H1 (cell line): ENCODE measurements around the gene CNR2. TPM values are rescaled to one million over a fixed set of nuclear protein-coding genes. Genes with fewer than 3 reads are reported as not detected.
A peak's percentile ranks its signal among the peaks of the same experiment; 100 is the strongest.

Experiments
- CTCF ChIA-PET: fragments of 300-600 bp; sonication (Branson Sonifier 250); formaldehyde crosslinking; loops from one replicate; lab custom pipeline; 2021; ENCODE audit not compliant: partially characterized antibody; lab: Charles Lee
- POLR2A ChIA-PET: fragments of 300-600 bp; sonication (Branson Sonifier 250); formaldehyde crosslinking; loops from one replicate; lab custom pipeline; 2021; ENCODE audit warnings: inconsistent platforms; ENCODE audit not compliant: partially characterized antibody; lab: Charles Lee
- DNase-seq, 2 experiments: peaks; one replicate each; pipeline versions ENCODE4 v3.0.0 to v3.0.0-alpha.2; 2010 to 2022; ENCODE audit warnings: low spot score in 2 of 2, low read depth in 1 of 2, mixed read lengths in 1 of 2
- FAIRE-seq: peaks from 2 replicates; lab custom pipeline; 2011; peaks lifted over from hg19 to GRCh38; lab: Jason Lieb, UNC
- H2AFZ ChIP-seq: 2 replicates; pipeline ENCODE4 v1.8.1; 2012; ENCODE audit warnings: low read length, inconsistent platforms
- H2AK5ac ChIP-seq: 2 replicates; pipeline ENCODE4 v1.6.1; 2013; ENCODE audit warnings: low read depth, low read length
- H2BK120ac ChIP-seq: replicated peaks from 2 replicates; pipeline ENCODE3; 2013; ENCODE audit warnings: low read depth, low read length, inconsistent platforms
- H2BK12ac ChIP-seq: 2 replicates; pipeline ENCODE4 v1.6.1; 2013; ENCODE audit warnings: low read depth, low read length
- H2BK15ac ChIP-seq: 2 replicates; pipeline ENCODE4 v1.6.1; 2013; ENCODE audit warnings: low read length
- H2BK20ac ChIP-seq: 2 replicates; pipeline ENCODE4 v1.6.1; 2013; ENCODE audit warnings: low read length
- H2BK5ac ChIP-seq: 2 replicates; pipeline ENCODE4 v1.6.1; 2013; ENCODE audit warnings: low read depth, low read length
- H3K14ac ChIP-seq: 2 replicates; pipeline ENCODE4 v1.6.1; 2013; ENCODE audit warnings: inconsistent platforms; ENCODE audit not compliant: insufficient read length
- H3K18ac ChIP-seq: 2 replicates; pipeline ENCODE4 v1.6.1; 2013; ENCODE audit warnings: low read length; ENCODE audit errors: extremely low read depth
- H3K23ac ChIP-seq: 2 replicates; pipeline ENCODE4 v1.6.1; 2013; ENCODE audit warnings: inconsistent platforms; ENCODE audit not compliant: insufficient read length
- H3K23me2 ChIP-seq: 2 replicates; pipeline ENCODE4 v1.6.1; 2013; ENCODE audit warnings: low read depth, low read length
- H3K27ac ChIP-seq: 2 replicates; pipeline ENCODE4 v1.6.1; 2011; ENCODE audit warnings: low read depth, low read length, inconsistent platforms
- H3K27me3 ChIP-seq, 4 experiments: replicated peaks in 1 of 4; 1 replicate in 1 of 4; 2 replicates in 3 of 4; pipeline versions ENCODE4 v1.6.1 to v1.8.1; 2011 to 2013; ENCODE audit warnings: low read length in 3 of 4, mild to moderate bottlenecking in 3 of 4, inconsistent platforms in 2 of 4, mixed read lengths in 2 of 4, moderate library complexity in 1 of 4; ENCODE audit not compliant: control insufficient read depth in 3 of 4, insufficient read depth in 3 of 4; ENCODE audit errors: extremely low read depth in 1 of 4
- H3K36me3 ChIP-seq, 4 experiments: 2 replicates each; pipeline versions ENCODE4 v1.6.1 to v1.8.1; 2011 to 2013; ENCODE audit warnings: mild to moderate bottlenecking in 4 of 4, low read length in 3 of 4, moderate library complexity in 2 of 4, control low read depth in 1 of 4, inconsistent platforms in 1 of 4; ENCODE audit not compliant: insufficient read depth in 4 of 4, control insufficient read depth in 2 of 4
- H3K4ac ChIP-seq: replicated peaks from 2 replicates; pipeline ENCODE3; 2013; ENCODE audit warnings: low read length, low read depth, mixed read lengths, inconsistent platforms; ENCODE audit not compliant: insufficient read length
- H3K4me1 ChIP-seq, 4 experiments: replicated peaks in 1 of 4; 1 replicate in 1 of 4; 2 replicates in 3 of 4; pipeline versions ENCODE4 v1.6.1 to v1.8.1; 2011 to 2013; ENCODE audit warnings: low read length in 3 of 4, inconsistent platforms in 2 of 4, mixed read lengths in 1 of 4; ENCODE audit not compliant: insufficient read depth in 4 of 4, control insufficient read depth in 3 of 4
- H3K4me2 ChIP-seq, 2 experiments: 2 replicates each; pipeline versions ENCODE4 v1.6.1 to v1.8.1; 2011 to 2013; ENCODE audit warnings: low read depth in 2 of 2, low read length in 2 of 2, control low read depth in 1 of 2, inconsistent platforms in 1 of 2, mild to moderate bottlenecking in 1 of 2; ENCODE audit not compliant: insufficient read depth in 1 of 2
- H3K4me3 ChIP-seq, 4 experiments: fragments of 200-600, 300-600 bp in 1 of 4; sonication (generic), shearing (Covaris generic), sonication (Bioruptor Twin) in 1 of 4; 2 replicates each; pipeline versions ENCODE4 v1.5.1 to v1.8.1; 2011 to 2016; ENCODE audit warnings: low read length in 4 of 4, low read depth in 3 of 4, control low read depth in 2 of 4, inconsistent platforms in 2 of 4, mild to moderate bottlenecking in 2 of 4, mixed read lengths in 1 of 4, moderate library complexity in 1 of 4; ENCODE audit not compliant: insufficient read depth in 2 of 4; ENCODE audit errors: extremely low read depth in 1 of 4
- H3K56ac ChIP-seq: replicated peaks from 2 replicates; pipeline ENCODE3; 2013; ENCODE audit warnings: low read depth, mild to moderate bottlenecking, mixed read lengths, low read length, inconsistent platforms; ENCODE audit not compliant: insufficient read length
- H3K79me1 ChIP-seq: 2 replicates; pipeline ENCODE4 v1.6.1; 2013; ENCODE audit warnings: low read depth, low read length, control low read depth
- H3K79me2 ChIP-seq, 2 experiments: 2 replicates each; pipeline versions ENCODE4 v1.6.1 to v1.8.1; 2012 to 2013; ENCODE audit warnings: low read length in 2 of 2, mild to moderate bottlenecking in 2 of 2, inconsistent platforms in 1 of 2; ENCODE audit not compliant: insufficient read depth in 2 of 2, control insufficient read depth in 1 of 2
- H3K9ac ChIP-seq, 4 experiments: replicated peaks in 1 of 4; 1 replicate in 1 of 4; 2 replicates in 3 of 4; pipeline versions ENCODE4 v1.6.1 to v1.8.1; 2011 to 2013; ENCODE audit warnings: low read depth in 3 of 4, low read length in 3 of 4, control low read depth in 2 of 4, mild to moderate bottlenecking in 2 of 4, moderate library complexity in 2 of 4, inconsistent platforms in 1 of 4; ENCODE audit errors: extremely low read depth in 1 of 4
- H3K9me3 ChIP-seq, 2 experiments: 2 replicates each; pipeline versions ENCODE4 v1.6.1 to v1.8.1; 2012 to 2013; ENCODE audit warnings: mild to moderate bottlenecking in 2 of 2, moderate library complexity in 2 of 2, control low read depth in 1 of 2, inconsistent platforms in 1 of 2, low read depth in 1 of 2, low read length in 1 of 2, mixed read lengths in 1 of 2; ENCODE audit not compliant: insufficient read depth in 2 of 2
- H4K20me1 ChIP-seq, 2 experiments: replicated peaks in 1 of 2; 2 replicates each; pipeline versions ENCODE3 to v1.8.1; 2011 to 2013; ENCODE audit warnings: inconsistent platforms in 2 of 2, low read length in 2 of 2, mild to moderate bottlenecking in 1 of 2; ENCODE audit not compliant: insufficient read depth in 2 of 2, control insufficient read depth in 1 of 2
- H4K5ac ChIP-seq: 2 replicates; pipeline ENCODE4 v1.6.1; 2013; ENCODE audit warnings: low read length, low read depth, mixed read lengths, inconsistent platforms; ENCODE audit not compliant: insufficient read length
- H4K8ac ChIP-seq: 2 replicates; pipeline ENCODE4 v1.8.0; 2013; ENCODE audit warnings: mild to moderate bottlenecking, moderate library complexity, low read length, inconsistent platforms; ENCODE audit not compliant: insufficient read depth; ENCODE audit errors: extremely low read depth
- H4K91ac ChIP-seq: replicated peaks from 2 replicates; pipeline ENCODE3; 2013; ENCODE audit warnings: low read length, mixed read lengths, inconsistent platforms; ENCODE audit not compliant: insufficient read length
- BCL11A ChIP-seq, 2 experiments: IDR thresholded peaks; one replicate each; pipeline ENCODE4 v1.6.1; 2011; ENCODE audit warnings: low read depth in 2 of 2, low read length in 2 of 2, mild to moderate bottlenecking in 2 of 2
- CEBPB ChIP-seq: IDR thresholded peaks from 2 replicates; pipeline ENCODE4 v1.6.1; 2012; ENCODE audit warnings: low read depth, low read length
- CHD2 ChIP-seq: IDR thresholded peaks from 2 replicates; pipeline ENCODE4 v1.6.1; 2012; ENCODE audit warnings: low read length, improper control_type of control experiment
- CTBP2 ChIP-seq: IDR thresholded peaks from 2 replicates; pipeline ENCODE4 v1.7.0; 2011; ENCODE audit warnings: borderline replicate concordance, mild to moderate bottlenecking, moderate library complexity, mixed read lengths, low read length; ENCODE audit not compliant: insufficient read depth, insufficient read length
- JUN ChIP-seq: IDR thresholded peaks from 2 replicates; pipeline ENCODE4 v1.6.1; 2011; ENCODE audit warnings: low read depth, mild to moderate bottlenecking, improper control_type of control experiment, low read length
- JUND ChIP-seq: IDR thresholded peaks from 2 replicates; pipeline ENCODE4 v1.6.1; 2011; ENCODE audit warnings: mild to moderate bottlenecking, improper control_type of control experiment, low read length
- RBBP5 ChIP-seq: IDR thresholded peaks from 2 replicates; pipeline ENCODE4 v1.7.1; 2012; ENCODE audit warnings: low read depth, mild to moderate bottlenecking, inconsistent platforms, low read length, moderate library complexity, borderline replicate concordance
- SP2 ChIP-seq: IDR thresholded peaks from 2 replicates; pipeline ENCODE4 v1.6.1; 2012; ENCODE audit warnings: mild to moderate bottlenecking, low read length, inconsistent platforms
- SP4 ChIP-seq: IDR thresholded peaks from 2 replicates; pipeline ENCODE4 v1.6.1; 2012; ENCODE audit warnings: low read length, inconsistent platforms
- SUZ12 ChIP-seq: fragments of 200-600 bp; sonication (generic); IDR thresholded peaks from 2 replicates; pipeline ENCODE4 v1.6.1; 2012; ENCODE audit warnings: mild to moderate bottlenecking, inconsistent platforms, low read length, moderate library complexity, mixed read lengths
- WGBS, 2 experiments: shearing (Covaris generic) in 1 of 2; methylation state at CpG; one replicate each; pipeline versions ENCODE4 v1.1.6 to v1.1.7; 2013 to 2015; ENCODE audit warnings: low lambda C conversion rate in 2 of 2, mixed read lengths in 2 of 2, inconsistent platforms in 1 of 2, low coverage in 1 of 2, missing lambda C conversion rate in 1 of 2; ENCODE audit not compliant: insufficient replicate concordance in 2 of 2, insufficient coverage in 1 of 2, insufficient read length in 1 of 2; ENCODE audit errors: extremely low coverage in 1 of 2, missing lambda C conversion rate in 1 of 2; 5-methylcytosine and 5-hydroxymethylcytosine counted together
- polyA plus RNA-seq, 7 experiments: library from polyadenylated mRNA; depleted of rRNA in 3 of 7; stranded (reverse) in 5 of 7; unstranded in 2 of 7; fragments of >200 nt in 5 of 7; fragments of 200-250 nt in 2 of 7; gene quantifications; 1 replicate in 5 of 7; 2 replicates in 1 of 7; 4 replicates in 1 of 7; pipeline versions ENCODE4 v1.2.1 to v1.2.3, GENCODE V29; 2011 to 2013; ENCODE audit warnings: missing spikeins in 2 of 7, mixed read lengths in 2 of 7
- total RNA-seq: library from RNA; stranded (reverse); fragmentation: NEBNext Ultra II Directional; extraction: Animal tissue kit (Norgen Biotek cat#: 25700); gene quantifications from 2 replicates; pipeline ENCODE4 v1.2.1, GENCODE V29; 2021
- TF ChIP-seq, protein P1 (sequence below): IDR thresholded peaks from 2 replicates; pipeline ENCODE4 v1.6.1; 2012; ENCODE audit warnings: inconsistent platforms

Gene CNR2
- total and polyA plus RNA-seq, 2 of the 8 experiments (the other 6 are each of a cell fraction or from before 2014, with no cell fraction given), result not detected

DNA sequence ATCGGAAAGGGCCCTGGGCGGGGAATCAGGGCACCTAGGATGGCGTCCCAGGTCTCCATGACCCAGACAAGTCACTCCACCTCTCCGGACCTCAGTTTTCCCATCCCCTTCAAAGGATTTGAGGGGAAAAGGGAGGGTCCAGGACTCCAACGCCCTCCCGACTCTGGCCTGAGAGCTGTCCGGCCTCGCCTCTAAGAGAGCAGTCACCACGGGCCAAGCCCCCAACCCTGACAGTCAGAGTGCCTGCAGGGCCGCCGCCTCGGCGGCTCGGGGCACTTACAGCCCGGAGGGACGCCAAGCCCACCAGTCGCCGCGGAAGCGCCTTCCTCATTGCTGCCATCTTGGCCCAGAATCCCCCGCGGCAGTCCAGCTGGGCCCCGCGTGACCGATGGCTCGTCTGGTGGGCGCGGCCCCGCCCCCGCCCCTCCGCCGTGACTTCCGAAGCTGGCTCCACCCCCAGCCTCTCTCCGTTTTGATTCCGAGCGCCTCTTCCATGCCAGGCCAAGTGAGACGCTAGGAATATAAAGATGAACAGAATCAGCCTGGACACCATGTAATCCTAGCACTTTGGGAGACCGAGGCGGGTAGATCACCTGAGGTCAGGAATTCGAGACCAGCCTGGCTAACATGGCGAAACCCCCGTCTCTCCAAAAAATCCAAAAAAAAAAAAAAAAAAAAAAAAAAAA is 87.9 kb downstream of the CNR2 start, which contains the start of gene HMGCL:
TSS of gene HMGCL (minus strand) at position 354 of the 686 bp plus-strand sequence. CDS start at position 340, 14 bp downstream.
- peak within 1 kb of the TSS; percentile 68 for H2BK120ac ChIP-seq
- POLR2A ChIA-PET, result interaction anchor here (0.7 to 4.2 kb wide), 13 partner anchors 9 to 86 kb away, joined by 3 to 28 read pairs (median 3); partner anchors contain the start of genes GALE and PITHD1
- H3K9ac ChIP-seq, result peak within 1 kb of the TSS; percentile 90 to 94 (median 93)
- peak within 1 kb of the TSS; percentile 60 for H4K91ac ChIP-seq
- H2BK15ac ChIP-seq, result no peak within 1 kb of the TSS
- peak within 1 kb of the TSS; percentile 96 for H2BK5ac ChIP-seq
- H2AK5ac ChIP-seq, result no peak within 1 kb of the TSS
- H3K79me1 ChIP-seq, result 0 out of 2 replicates have a peak, but pooled peaks cover 3% of the 10 kb centered on the region
- peaks cover 0 to 6% (median 1%) of the 10 kb centered on the region in 4 experiments; a peak in 2 of 7 replicates for H3K4me1 ChIP-seq
- H3K14ac ChIP-seq, result peak within 1 kb of the TSS; percentile 94
- H4K20me1 ChIP-seq, result no peaks in the 10 kb centered on the region
- no peaks in the 10 kb centered on the region for H3K36me3 ChIP-seq
- H3K79me2 ChIP-seq, result peaks cover 0 to 3% of the 10 kb centered on the region in 2 experiments; a peak in 1 of 4 replicates
- peak within 1 kb of the TSS; percentile 96 for H3K27ac ChIP-seq
- peak within 1 kb of the TSS; percentile 98 for H4K8ac ChIP-seq
- H3K4me3 ChIP-seq, result peak within 1 kb of the TSS; percentile 90 to 96 (median 94)
- H4K5ac ChIP-seq, result peak within 1 kb of the TSS; percentile 82
- no peaks in the 10 kb centered on the region for H3K9me3 ChIP-seq
- no peak within 1 kb of the TSS for H2BK20ac ChIP-seq
- CTCF ChIA-PET, result interaction anchor here (0.6 to 8.5 kb wide), 9 partner anchors 14 to 1785 kb away, joined by 3 to 99 read pairs (median 3); no protein-coding TSS in a partner anchor
- no peaks in the 10 kb centered on the region for H3K27me3 ChIP-seq
- peak within 1 kb of the TSS; percentile 42 for H3K56ac ChIP-seq
- no peak within 1 kb of the TSS for H3K23ac ChIP-seq
- WGBS, 2 experiments, result 2% methylated on average over 32 of the region's 42 CpGs; no CpG with 5 or more reads in 1 of the 2 experiments
- no peak within 1 kb of the TSS for H2BK12ac ChIP-seq
- FAIRE-seq, result no peak
- H2AFZ ChIP-seq, result peak within 1 kb of the TSS; percentile 73; the same call in 1 of the 2 replicates
- H3K4ac ChIP-seq, result peak within 1 kb of the TSS; percentile 72
- peaks cover 4% of the 10 kb centered on the region for H3K23me2 ChIP-seq
- peak within 1 kb of the TSS; percentile 95 for H3K18ac ChIP-seq
- peak in 1 of 2 experiments; percentile 92 for DNase-seq
- peak within 1 kb of the TSS; percentile 86 to 88 for H3K4me2 ChIP-seq
- TF ChIP-seq CTBP2 (no peak), SP2 (no peak), RBBP5 (peak; percentile 89; the same call in 1 of the 2 replicates), JUND (no peak), BCL11A (IDR thresholded peaks at IDR 0.05; ENCODE audit: low read depth in 2 of 2, low read length in 2 of 2) (no peak), JUN (no peak), SUZ12 (no peak), CHD2 (no peak), SP4 (no peak), CEBPB (no peak)
- TF ChIP-seq, protein P1, sequence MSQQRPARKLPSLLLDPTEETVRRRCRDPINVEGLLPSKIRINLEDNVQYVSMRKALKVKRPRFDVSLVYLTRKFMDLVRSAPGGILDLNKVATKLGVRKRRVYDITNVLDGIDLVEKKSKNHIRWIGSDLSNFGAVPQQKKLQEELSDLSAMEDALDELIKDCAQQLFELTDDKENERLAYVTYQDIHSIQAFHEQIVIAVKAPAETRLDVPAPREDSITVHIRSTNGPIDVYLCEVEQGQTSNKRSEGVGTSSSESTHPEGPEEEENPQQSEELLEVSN, result no peak
